ENCODE results near the gene ARSB.
"Not testable (repeated sequence)": the region's sequence is repeated elsewhere in the genome, so short reads cannot be mapped to it uniquely, and the experiment has no call there.

The ARSB gene

GRCh38 chr5:78983601-78984438, 1.3 kb downstream of the ARSB start:
- Mint-ChIP-seq H3K27me3 (no peaks in the 10 kb centered on the region), H3K4me3 (peak overlapping the region; percentile 92)

GRCh38 chr5:78983194-78983593, 1.9 kb downstream of the ARSB start:
- H3K4me1 Mint-ChIP-seq = peaks cover 25% of the 10 kb centered on the region
- not testable (repeated sequence) for H3K36me3 Mint-ChIP-seq; DNase-seq (ENCODE audit: low spot score in 2 of 2); ATAC-seq (ENCODE audit: low read depth); H3K27me3 Mint-ChIP-seq; H3K9me3 Mint-ChIP-seq
- H3K27ac Mint-ChIP-seq = peak overlapping the region; percentile 91
- H3K4me3 Mint-ChIP-seq = peak overlapping the region; percentile 92

More at GRCh38 chr5:78983601-78984438, 1.3 kb downstream of the ARSB start:
- peak overlapping the region; percentile 91 for H3K27ac Mint-ChIP-seq
- DNase-seq (ENCODE audit: low spot score in 2 of 2) (no peak), ATAC-seq (ENCODE audit: low read depth) (no peak)
- H3K36me3 Mint-ChIP-seq = no peaks in the 10 kb centered on the region
- peaks cover 25% of the 10 kb centered on the region for H3K4me1 Mint-ChIP-seq
- H3K9me3 Mint-ChIP-seq = no peaks in the 10 kb centered on the region

DNA sequence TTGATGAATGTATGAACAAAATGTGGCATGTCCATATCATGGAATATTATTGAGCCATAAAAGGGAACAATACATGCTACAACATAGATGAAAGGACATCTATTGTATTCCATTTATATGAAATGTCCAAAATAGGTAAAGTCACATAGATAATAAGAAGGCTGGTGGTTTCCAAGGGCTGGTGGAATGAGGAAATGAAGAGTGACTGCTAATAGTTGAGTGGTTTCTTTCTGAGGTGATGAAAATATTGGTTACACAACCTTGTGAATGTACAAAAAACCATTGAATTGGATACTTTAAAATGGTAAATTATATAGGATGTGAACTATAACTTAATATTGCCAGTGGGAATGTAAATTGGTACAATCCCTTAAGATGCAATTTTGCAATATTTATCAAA, 5.2 kb downstream of the ARSB start:
- ATAC-seq (ENCODE audit: low read depth) (no peak), DNase-seq (ENCODE audit: low spot score in 2 of 2) (no peak)
- Mint-ChIP-seq H3K36me3 (peaks cover 2% of the 10 kb centered on the region), H3K9me3 (no peaks in the 10 kb centered on the region), H3K27ac (no peak overlapping the region), H3K4me3 (no peak overlapping the region), H3K4me1 (peaks cover 30% of the 10 kb centered on the region), H3K27me3 (no peaks in the 10 kb centered on the region)

GRCh38 chr5:78979117-78979742, 5.9 kb downstream of the ARSB start:
- Mint-ChIP-seq H3K4me3 (no peak overlapping the region), H3K4me1 (peaks cover 30% of the 10 kb centered on the region), H3K36me3 (peaks cover 2% of the 10 kb centered on the region), H3K9me3 (no peaks in the 10 kb centered on the region), H3K27me3 (no peaks in the 10 kb centered on the region), H3K27ac (no peak overlapping the region)
- no peak for DNase-seq (ENCODE audit: low spot score in 2 of 2)
- no peak for ATAC-seq (ENCODE audit: low read depth)

- Mint-ChIP-seq H3K4me3 (no peak overlapping the region), H3K4me1 (peaks cover 26% of the 10 kb centered on the region), H3K36me3 (peaks cover 2% of the 10 kb centered on the region), H3K27me3 (no peaks in the 10 kb centered on the region), H3K9me3 (no peaks in the 10 kb centered on the region), H3K27ac (no peak overlapping the region)
- no peak for ATAC-seq (ENCODE audit: low read depth)
- no peak for DNase-seq (ENCODE audit: low spot score in 2 of 2)
Observed at GRCh38 chr5:78975035-78975434, 10.1 kb downstream of the ARSB start.

- no peaks in the 10 kb centered on the region for H3K27me3 Mint-ChIP-seq
- H3K4me3 Mint-ChIP-seq = no peak overlapping the region
- no peak for DNase-seq (ENCODE audit: low spot score in 2 of 2)
- H3K27ac Mint-ChIP-seq = no peak overlapping the region
- H3K9me3 Mint-ChIP-seq = no peaks in the 10 kb centered on the region
- H3K36me3 Mint-ChIP-seq = peaks cover 2% of the 10 kb centered on the region
- peaks cover 23% of the 10 kb centered on the region for H3K4me1 Mint-ChIP-seq
- ATAC-seq (ENCODE audit: low read depth) = no peak
Observed at GRCh38 chr5:78974601-78975000, 10.5 kb downstream of the ARSB start.

- H3K4me3 Mint-ChIP-seq = no peak overlapping the region
- peaks cover 21% of the 10 kb centered on the region for H3K4me1 Mint-ChIP-seq
- DNase-seq (ENCODE audit: low spot score in 2 of 2) = no peak
- H3K9me3 Mint-ChIP-seq = no peaks in the 10 kb centered on the region
- H3K27ac Mint-ChIP-seq = no peak overlapping the region
- peaks cover 2% of the 10 kb centered on the region for H3K36me3 Mint-ChIP-seq
- no peaks in the 10 kb centered on the region for H3K27me3 Mint-ChIP-seq
- ATAC-seq (ENCODE audit: low read depth) = no peak
Observed at GRCh38 chr5:78974011-78974410, 11.1 kb downstream of the ARSB start.

DNA sequence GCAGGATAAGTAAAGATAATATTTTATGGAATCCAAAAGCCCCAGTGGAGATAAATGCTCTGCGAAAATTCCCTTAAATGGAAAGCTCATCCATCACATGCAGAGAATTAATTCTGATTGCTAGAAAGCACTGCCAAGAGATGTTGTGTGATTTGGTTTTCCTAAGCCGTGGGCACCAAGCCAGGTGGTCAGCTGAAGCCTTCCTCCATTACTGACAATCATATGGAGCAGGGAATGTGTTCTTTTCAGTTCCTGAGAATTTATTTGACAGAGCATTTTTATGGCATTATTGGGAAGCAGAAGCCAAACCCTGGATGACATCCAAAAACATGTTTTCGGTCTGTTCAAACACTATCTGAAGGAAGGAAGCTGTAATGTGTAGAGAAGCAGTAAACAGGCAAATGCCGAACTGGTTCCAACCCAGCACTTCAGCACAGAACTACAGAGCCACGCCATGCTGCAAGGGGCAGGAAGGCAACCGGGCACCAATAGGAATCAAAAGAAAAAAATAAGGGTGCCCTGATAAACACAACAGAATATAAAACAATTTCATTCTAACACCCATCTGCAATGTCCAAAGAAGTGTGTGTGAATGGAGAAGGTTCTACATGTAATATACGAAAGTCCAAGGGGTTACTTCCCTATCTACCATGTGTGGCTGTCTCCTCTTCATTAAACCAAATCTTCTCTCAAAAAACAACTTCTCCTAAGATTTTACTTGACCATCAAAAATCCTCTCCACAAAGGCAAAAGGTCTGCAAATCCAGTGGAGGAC, 12.3 kb downstream of the ARSB start:
- Mint-ChIP-seq H3K36me3 (peaks cover 2% of the 10 kb centered on the region), H3K27me3 (no peaks in the 10 kb centered on the region), H3K4me1 (peaks cover 21% of the 10 kb centered on the region), H3K4me3 (no peak overlapping the region), H3K9me3 (no peaks in the 10 kb centered on the region), H3K27ac (no peak overlapping the region)
- DNase-seq (ENCODE audit: low spot score in 2 of 2) (no peak), ATAC-seq (ENCODE audit: low read depth) (no peak)

GRCh38 chr5:78971998-78972397, 13.1 kb downstream of the ARSB start:
- Mint-ChIP-seq H3K27me3 (no peaks in the 10 kb centered on the region), H3K27ac (no peak overlapping the region), H3K4me3 (no peak overlapping the region), H3K4me1 (peaks cover 15% of the 10 kb centered on the region), H3K36me3 (no peaks in the 10 kb centered on the region), H3K9me3 (no peaks in the 10 kb centered on the region)
- DNase-seq (ENCODE audit: low spot score in 2 of 2) (no peak), ATAC-seq (ENCODE audit: low read depth) (no peak)

GRCh38 chr5:78968781-78969180, 16.3 kb downstream of the ARSB start:
- Mint-ChIP-seq H3K36me3 (peaks cover 4% of the 10 kb centered on the region), H3K9me3 (no peaks in the 10 kb centered on the region), H3K4me3 (no peak overlapping the region), H3K27ac (no peak overlapping the region), H3K4me1 (peaks cover 11% of the 10 kb centered on the region), H3K27me3 (no peaks in the 10 kb centered on the region)
- no peak for DNase-seq (ENCODE audit: low spot score in 2 of 2)
- ATAC-seq (ENCODE audit: low read depth) = no peak

- no peaks in the 10 kb centered on the region for H3K27me3 Mint-ChIP-seq
- H3K9me3 Mint-ChIP-seq = no peaks in the 10 kb centered on the region
- H3K4me1 Mint-ChIP-seq = no peaks in the 10 kb centered on the region
- no peak overlapping the region for H3K4me3 Mint-ChIP-seq
- no peak overlapping the region for H3K27ac Mint-ChIP-seq
- ATAC-seq (ENCODE audit: low read depth) (peak; percentile 85), DNase-seq (ENCODE audit: low spot score in 2 of 2) (peak in 1 of 2 donors; percentile 57)
- peaks cover 6% of the 10 kb centered on the region for H3K36me3 Mint-ChIP-seq
Observed at GRCh38 chr5:78964889-78965288, 20.2 kb downstream of the ARSB start.

GRCh38 chr5:78961743-78962142, 23.4 kb downstream of the ARSB start:
- Mint-ChIP-seq H3K27me3 (no peaks in the 10 kb centered on the region), H3K9me3 (no peaks in the 10 kb centered on the region), H3K4me3 (no peak overlapping the region), H3K36me3 (peaks cover 12% of the 10 kb centered on the region), H3K27ac (no peak overlapping the region), H3K4me1 (no peaks in the 10 kb centered on the region)
- ATAC-seq (ENCODE audit: low read depth) = no peak
- DNase-seq (ENCODE audit: low spot score in 2 of 2) = no peak

DNA sequence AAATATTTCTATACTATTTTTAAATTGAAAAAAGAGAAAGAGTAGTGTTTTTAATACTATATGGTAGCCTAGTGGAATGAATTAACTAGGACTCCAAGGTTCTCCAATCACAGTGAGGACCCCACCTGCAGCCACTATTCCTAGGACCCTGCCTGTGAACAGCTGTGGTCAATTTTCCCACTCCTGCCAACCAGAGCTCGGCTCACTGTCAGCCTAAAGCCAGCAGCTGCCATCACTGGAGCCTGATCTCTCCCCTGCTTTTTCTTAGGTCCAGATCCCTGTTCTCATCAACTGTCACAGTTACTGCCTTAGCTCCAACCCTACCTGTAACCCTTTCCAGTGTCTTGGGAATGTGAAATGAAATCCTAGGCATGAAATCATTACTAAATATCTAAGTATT, 25.3 kb downstream of the ARSB start:
- Mint-ChIP-seq H3K4me3 (no peak overlapping the region), H3K27ac (no peak overlapping the region), H3K4me1 (peaks cover 2% of the 10 kb centered on the region), H3K9me3 (no peaks in the 10 kb centered on the region), H3K36me3 (peaks cover 18% of the 10 kb centered on the region), H3K27me3 (no peaks in the 10 kb centered on the region)
- DNase-seq (ENCODE audit: low spot score in 2 of 2) (no peak), ATAC-seq (ENCODE audit: low read depth) (no peak)

All from memory B cell (primary cell).